ENCODE results near the gene PSMB5.

Gene PSMB5

GRCh38 chr14:23067847-23068788 is 33.4 kb upstream of the PSMB5 start:
- no peak overlapping the region for H3K4me3 ChIP-seq (ENCODE audit: low read depth, low read length)
- DNase-seq (ENCODE audit: low read depth), result no peak
- no peak for TF ChIP-seq CTCF (IDR thresholded peaks at IDR 0.05; ENCODE audit: insufficient read depth, low read depth, low read length, missing control alignments)

GRCh38 chr14:23066855-23067744 is 32.4 kb upstream of the PSMB5 start:
- H3K4me3 ChIP-seq (ENCODE audit: low read depth, low read length), result no peak overlapping the region
- no peak for TF ChIP-seq CTCF (IDR thresholded peaks at IDR 0.05; ENCODE audit: insufficient read depth, low read depth, low read length, missing control alignments)
- DNase-seq (ENCODE audit: low read depth), result no peak

- DNase-seq (ENCODE audit: low read depth), result no peak
- no peak overlapping the region for H3K4me3 ChIP-seq (ENCODE audit: low read depth, low read length)
- no peak for TF ChIP-seq CTCF (IDR thresholded peaks at IDR 0.05; ENCODE audit: insufficient read depth, low read depth, low read length, missing control alignments)
Measured at GRCh38 chr14:23066368-23066767, 31.7 kb upstream of the PSMB5 start.

- no peak for TF ChIP-seq CTCF (IDR thresholded peaks at IDR 0.05; ENCODE audit: insufficient read depth, low read depth, low read length, missing control alignments)
- no peak overlapping the region for H3K4me3 ChIP-seq (ENCODE audit: low read depth, low read length)
- no peak for DNase-seq (ENCODE audit: low read depth)
Measured at GRCh38 chr14:23063601-23064000, 28.9 kb upstream of the PSMB5 start.

- no peak for DNase-seq (ENCODE audit: low read depth)
- TF ChIP-seq CTCF (IDR thresholded peaks at IDR 0.05; ENCODE audit: insufficient read depth, low read depth, low read length, missing control alignments), result no peak
- H3K4me3 ChIP-seq (ENCODE audit: low read depth, low read length), result no peak overlapping the region
Measured at GRCh38 chr14:23062002-23062401, 27.3 kb upstream of the PSMB5 start.

GRCh38 chr14:23060536-23061260 is 26.0 kb upstream of the PSMB5 start:
- DNase-seq (ENCODE audit: low read depth), result no peak
- TF ChIP-seq CTCF (IDR thresholded peaks at IDR 0.05; ENCODE audit: insufficient read depth, low read depth, low read length, missing control alignments), result no peak
- H3K4me3 ChIP-seq (ENCODE audit: low read depth, low read length), result no peak overlapping the region
